Measurements from ENCODE around the gene FIS1.

The FIS1 gene

DNA sequence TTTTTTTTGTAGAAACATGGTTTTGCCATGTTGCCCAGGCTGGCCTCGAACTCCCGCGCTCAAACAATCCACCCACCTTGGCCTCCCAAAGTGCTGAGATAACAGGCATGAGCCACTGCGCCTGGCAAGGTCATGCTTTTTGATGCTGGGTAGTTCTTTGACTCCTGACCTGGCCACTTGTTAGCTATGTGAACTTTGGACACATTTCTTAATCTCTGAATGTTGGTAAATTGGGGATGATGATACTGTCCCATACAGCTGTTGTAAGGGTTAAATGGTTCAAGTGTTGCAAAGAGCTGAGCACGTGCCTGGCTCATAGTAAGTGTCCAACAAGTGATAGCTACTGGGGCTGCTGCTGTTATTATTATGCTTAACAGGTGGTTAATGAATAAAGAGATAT, 24.6 kb downstream of the FIS1 start:
- in situ Hi-C loops (cut with MboI; ENCODE audit: low sequenced_read_pairs, unreplicated experiment): no loop called here
- TF ChIP-seq, protein P1, sequence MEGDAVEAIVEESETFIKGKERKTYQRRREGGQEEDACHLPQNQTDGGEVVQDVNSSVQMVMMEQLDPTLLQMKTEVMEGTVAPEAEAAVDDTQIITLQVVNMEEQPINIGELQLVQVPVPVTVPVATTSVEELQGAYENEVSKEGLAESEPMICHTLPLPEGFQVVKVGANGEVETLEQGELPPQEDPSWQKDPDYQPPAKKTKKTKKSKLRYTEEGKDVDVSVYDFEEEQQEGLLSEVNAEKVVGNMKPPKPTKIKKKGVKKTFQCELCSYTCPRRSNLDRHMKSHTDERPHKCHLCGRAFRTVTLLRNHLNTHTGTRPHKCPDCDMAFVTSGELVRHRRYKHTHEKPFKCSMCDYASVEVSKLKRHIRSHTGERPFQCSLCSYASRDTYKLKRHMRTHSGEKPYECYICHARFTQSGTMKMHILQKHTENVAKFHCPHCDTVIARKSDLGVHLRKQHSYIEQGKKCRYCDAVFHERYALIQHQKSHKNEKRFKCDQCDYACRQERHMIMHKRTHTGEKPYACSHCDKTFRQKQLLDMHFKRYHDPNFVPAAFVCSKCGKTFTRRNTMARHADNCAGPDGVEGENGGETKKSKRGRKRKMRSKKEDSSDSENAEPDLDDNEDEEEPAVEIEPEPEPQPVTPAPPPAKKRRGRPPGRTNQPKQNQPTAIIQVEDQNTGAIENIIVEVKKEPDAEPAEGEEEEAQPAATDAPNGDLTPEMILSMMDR (IDR thresholded peaks at IDR 0.05; ENCODE audit: borderline replicate concordance, control extremely low read depth, extremely low read depth, insufficient read depth, missing control alignments): no peak
- DNase-seq (ENCODE audit: low spot score): no peak

GRCh38 chr7:101218236-101219125, 26.4 kb downstream of the FIS1 start:
- no peak for DNase-seq (ENCODE audit: low spot score)
- TF ChIP-seq, protein P1 (IDR thresholded peaks at IDR 0.05; ENCODE audit: borderline replicate concordance, control extremely low read depth, extremely low read depth, insufficient read depth, missing control alignments): no peak
- in situ Hi-C loops (cut with MboI; ENCODE audit: low sequenced_read_pairs, unreplicated experiment): no loop called here

GRCh38 chr7:101217388-101218235, 27.3 kb downstream of the FIS1 start, which contains the start of the genes PLOD3 and ZNHIT1:
TSS of gene PLOD3 (minus strand) at chr7:101217581. CDS start at chr7:101217274, 307 bp downstream.
TSS of gene ZNHIT1 (plus strand) at chr7:101218165. CDS start at chr7:101218196, 31 bp downstream.
- in situ Hi-C loops (cut with MboI; ENCODE audit: low sequenced_read_pairs, unreplicated experiment): no loop called here
- TF ChIP-seq, protein P1 (IDR thresholded peaks at IDR 0.05; ENCODE audit: borderline replicate concordance, control extremely low read depth, extremely low read depth, insufficient read depth, missing control alignments): no peak
- peak; percentile 99 for DNase-seq (ENCODE audit: low spot score)

DNA sequence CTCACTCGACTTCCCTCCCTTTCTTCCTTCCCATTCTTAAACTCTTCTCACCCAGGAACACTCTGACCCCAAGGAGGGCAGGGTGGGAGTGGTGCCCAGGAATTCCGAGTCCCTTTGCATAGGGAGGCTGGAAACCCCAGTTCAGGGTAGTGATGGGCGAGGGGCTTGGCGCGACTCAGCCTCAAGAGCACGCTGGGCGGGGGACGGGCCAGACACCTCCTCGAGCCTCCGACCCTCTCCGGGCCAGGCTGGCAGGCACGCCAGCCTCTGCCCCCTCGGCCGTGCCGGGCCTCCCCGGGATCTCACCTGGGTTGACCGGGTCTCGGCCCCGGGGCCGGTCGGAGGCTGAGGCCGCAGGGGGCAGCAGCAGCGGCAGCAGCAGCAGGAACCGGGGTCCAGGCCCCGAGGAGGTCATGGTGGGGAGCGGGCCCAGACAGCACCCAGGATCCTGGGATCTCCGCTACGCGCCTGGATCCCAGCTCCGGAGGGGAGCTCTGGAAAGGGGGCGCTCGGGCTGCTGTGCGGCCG, 28.0 kb downstream of the FIS1 start:
- no peak for DNase-seq (ENCODE audit: low spot score)

GRCh38 chr7:101216001-101216859, 28.7 kb downstream of the FIS1 start:
- DNase-seq (ENCODE audit: low spot score): no peak

More for the DNA sequence above, 28.0 kb downstream of the FIS1 start:
- in situ Hi-C loops (cut with MboI; ENCODE audit: low sequenced_read_pairs, unreplicated experiment): no loop called here
- TF ChIP-seq, protein P1 (IDR thresholded peaks at IDR 0.05; ENCODE audit: borderline replicate concordance, control extremely low read depth, extremely low read depth, insufficient read depth, missing control alignments): no peak

More at GRCh38 chr7:101216001-101216859, 28.7 kb downstream of the FIS1 start:
- in situ Hi-C loops (cut with MboI; ENCODE audit: low sequenced_read_pairs, unreplicated experiment): no loop called here
- TF ChIP-seq, protein P1 (IDR thresholded peaks at IDR 0.05; ENCODE audit: borderline replicate concordance, control extremely low read depth, extremely low read depth, insufficient read depth, missing control alignments): no peak

All from GM13976 (cell line).